Stimulated activated CD8-positive, alpha-beta memory T cell treated with anti-CD3 and anti-CD28 coated beads, Interleukin-12 subunit alpha, Interleukin-12 subunit beta, amount 100 ng/mL, for 24 hours (primary cell): ENCODE measurements around the gene RFPL2.

ENCODE experiments used
- DNase-seq: peaks from one replicate; pipeline ENCODE4 v3.0.0-alpha.2; 2020; ENCODE audit errors: extremely low read depth

RFPL2 gene

GRCh38 chr22:32204856-32205722 is at the start of gene RFPL2:
TSS of gene RFPL2 (minus strand) at chr22:32205073. CDS start at chr22:32202451, 2,622 bp downstream.
- DNase-seq: no peak

- no peak for DNase-seq
Measured at GRCh38 chr22:32249231-32249630, 44.4 kb upstream of the RFPL2 start.

GRCh38 chr22:32248276-32248675 is 43.4 kb upstream of the RFPL2 start:
- no peak for DNase-seq

DNA sequence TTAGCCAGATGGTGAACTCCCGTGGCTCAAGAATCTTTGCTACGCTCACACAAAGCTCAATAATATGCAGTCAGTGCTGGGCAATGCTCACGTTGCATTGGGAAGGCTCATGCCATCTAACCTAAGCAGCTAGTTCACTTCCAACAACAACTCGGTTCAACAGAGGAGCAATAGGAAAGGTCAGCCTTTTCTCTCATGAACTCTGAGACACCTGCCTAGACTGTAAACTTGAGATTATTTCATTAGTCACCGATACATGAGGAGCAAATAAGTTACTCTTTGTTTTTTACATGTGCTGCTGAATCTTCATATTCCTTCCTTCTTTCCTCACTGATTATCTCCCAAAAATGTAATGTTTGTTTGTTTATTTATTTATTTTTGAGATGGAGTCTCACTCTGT is 41.3 kb upstream of the RFPL2 start:
- no peak for DNase-seq

DNA sequence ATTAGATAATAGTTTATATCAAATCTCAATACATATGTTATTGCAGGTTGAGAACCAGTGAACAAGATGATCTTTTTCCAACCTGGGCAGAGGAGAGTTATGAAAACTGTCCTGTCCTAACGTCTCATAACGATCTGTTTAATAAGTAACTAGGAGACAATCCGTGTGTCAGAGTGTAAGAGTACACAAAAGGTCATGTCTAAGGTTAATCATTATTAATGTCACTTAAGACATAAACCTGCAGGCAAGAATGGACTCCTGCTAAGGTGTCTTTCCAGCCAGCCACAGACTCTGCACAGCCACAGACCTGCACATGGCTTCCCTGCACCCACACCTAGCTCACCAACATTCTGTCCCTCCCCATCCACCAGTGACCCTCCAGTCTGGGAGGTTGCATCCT is 40.2 kb upstream of the RFPL2 start:
- DNase-seq: no peak

DNA sequence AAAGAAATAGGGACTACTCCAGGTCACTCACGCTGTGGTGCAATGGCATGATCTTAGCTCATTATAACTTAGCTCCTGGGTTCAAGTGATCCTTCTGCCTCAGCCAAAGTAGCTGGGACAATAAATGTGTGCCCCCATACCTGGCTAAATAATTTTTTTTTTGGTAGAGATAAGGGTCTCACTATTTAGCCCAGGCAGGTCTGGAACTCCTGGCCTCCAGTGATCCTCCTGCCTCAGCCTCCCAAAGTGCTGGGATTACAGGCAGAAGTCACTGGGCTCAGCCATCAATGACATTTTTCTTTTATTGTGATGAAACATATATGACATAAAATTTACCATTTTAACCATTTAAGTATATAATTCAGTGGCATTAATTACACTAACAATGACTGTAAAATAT is 39.7 kb upstream of the RFPL2 start:
- no peak for DNase-seq

- no peak for DNase-seq
Measured at GRCh38 chr22:32240461-32240860, 35.6 kb upstream of the RFPL2 start.

- no peak for DNase-seq
Measured at GRCh38 chr22:32237906-32238305, 33.0 kb upstream of the RFPL2 start.

GRCh38 chr22:32236970-32237369 is 32.1 kb upstream of the RFPL2 start:
- DNase-seq: no peak

- no peak for DNase-seq
Measured at GRCh38 chr22:32233091-32233490, 28.2 kb upstream of the RFPL2 start.

- DNase-seq: no peak
Measured at GRCh38 chr22:32232191-32232830, 27.4 kb upstream of the RFPL2 start.

GRCh38 chr22:32226326-32227104 is 21.6 kb upstream of the RFPL2 start:
- no peak for DNase-seq

DNA sequence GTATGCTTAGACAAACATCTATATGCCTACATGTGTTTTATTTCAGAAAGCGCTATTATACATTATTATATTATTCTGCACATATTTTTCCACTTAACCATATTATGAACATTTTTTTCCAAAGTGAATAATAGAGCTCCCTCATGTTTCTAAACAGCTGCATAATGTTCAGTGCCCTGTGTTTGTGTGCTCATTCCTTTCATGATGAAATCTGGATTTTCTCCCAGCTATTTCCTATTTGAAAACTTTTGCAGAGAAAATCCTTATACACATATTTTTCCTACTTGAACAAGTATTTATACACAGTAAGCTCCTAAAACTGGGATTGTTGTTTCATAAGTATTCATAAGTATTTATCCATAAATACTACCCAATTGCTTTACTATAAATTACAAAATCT is 18.1 kb upstream of the RFPL2 start:
- DNase-seq: no peak

DNA sequence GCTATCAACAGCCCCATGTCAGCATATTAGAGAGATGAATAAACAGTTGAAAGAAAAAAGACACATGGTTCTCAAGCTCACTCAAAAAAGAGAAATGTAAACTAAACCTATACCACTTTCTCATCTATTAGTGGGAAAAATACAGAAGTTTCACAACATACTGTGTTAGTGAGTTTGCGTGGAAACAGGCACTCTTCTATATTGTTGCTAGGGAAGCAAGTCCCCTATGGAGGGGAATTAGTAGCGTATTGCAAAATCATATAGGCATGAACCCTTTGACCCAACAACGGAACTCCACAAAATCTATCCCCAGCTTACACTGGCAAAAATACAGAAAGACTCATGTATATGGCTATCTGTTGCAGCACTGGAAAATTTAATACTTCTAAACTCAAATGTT is 14.2 kb upstream of the RFPL2 start:
- DNase-seq: no peak

DNA sequence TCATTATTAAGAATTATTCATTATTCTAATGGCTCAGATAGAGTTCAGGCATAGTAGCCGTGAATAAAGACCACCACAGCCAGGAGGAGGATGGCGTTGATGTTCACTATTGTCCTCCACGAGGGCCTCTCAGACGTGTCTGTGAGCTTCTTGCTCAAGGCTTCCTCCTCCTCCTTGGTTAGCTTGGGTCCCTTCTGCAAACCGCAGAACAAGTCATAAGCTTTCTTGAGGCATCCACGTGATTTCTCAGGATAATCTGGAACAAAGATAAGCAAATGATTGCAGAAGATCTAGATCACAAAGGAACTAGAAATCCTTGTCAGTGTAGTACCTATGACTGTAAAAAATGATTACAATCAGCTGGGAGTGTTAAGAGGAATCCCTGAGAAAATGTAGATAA is 13.6 kb upstream of the RFPL2 start:
- DNase-seq: no peak

- DNase-seq: no peak
Measured at GRCh38 chr22:32217465-32217864, 12.6 kb upstream of the RFPL2 start.

DNA sequence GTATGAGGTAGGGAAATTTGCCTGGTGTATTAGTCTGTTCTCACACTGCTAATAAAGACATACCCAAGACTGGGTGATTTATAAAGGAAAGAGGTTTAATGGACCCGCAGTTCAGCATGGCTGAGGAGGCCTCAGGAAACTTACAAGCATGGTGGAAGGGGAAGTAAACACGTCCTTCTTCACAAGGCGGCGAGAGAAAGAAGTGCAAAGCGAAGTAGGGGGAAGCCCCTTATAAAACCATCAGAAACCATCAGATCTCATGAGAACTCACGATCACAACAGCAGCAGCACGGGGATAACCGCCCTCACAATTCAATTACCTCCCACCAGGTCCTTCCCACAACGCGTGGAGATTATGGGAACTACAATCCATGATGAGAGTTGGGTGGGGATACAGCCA is 12.0 kb upstream of the RFPL2 start:
- DNase-seq: no peak

GRCh38 chr22:32211011-32211410 is 6.1 kb upstream of the RFPL2 start:
- DNase-seq: no peak

DNA sequence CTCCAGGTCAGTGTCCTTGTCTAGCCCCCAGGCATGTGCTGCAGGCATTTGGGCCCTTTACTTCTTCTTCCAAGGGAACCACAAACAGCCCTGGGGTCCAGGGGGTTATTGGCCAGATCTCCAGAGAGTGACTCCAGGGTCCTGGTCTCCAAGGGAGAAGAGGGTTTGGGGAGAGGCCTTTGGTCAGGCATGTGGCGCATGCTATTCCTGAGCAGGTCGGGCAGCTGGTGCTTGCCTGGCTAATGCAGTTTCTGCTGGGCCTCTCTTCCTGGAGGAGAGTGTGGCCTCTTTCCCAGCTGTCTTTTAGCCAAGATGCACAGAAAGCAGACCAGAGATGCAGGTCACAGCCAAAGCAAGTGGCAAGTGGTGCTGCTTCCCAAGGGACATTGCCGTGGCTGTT is 3.8 kb upstream of the RFPL2 start:
- no peak for DNase-seq

DNA sequence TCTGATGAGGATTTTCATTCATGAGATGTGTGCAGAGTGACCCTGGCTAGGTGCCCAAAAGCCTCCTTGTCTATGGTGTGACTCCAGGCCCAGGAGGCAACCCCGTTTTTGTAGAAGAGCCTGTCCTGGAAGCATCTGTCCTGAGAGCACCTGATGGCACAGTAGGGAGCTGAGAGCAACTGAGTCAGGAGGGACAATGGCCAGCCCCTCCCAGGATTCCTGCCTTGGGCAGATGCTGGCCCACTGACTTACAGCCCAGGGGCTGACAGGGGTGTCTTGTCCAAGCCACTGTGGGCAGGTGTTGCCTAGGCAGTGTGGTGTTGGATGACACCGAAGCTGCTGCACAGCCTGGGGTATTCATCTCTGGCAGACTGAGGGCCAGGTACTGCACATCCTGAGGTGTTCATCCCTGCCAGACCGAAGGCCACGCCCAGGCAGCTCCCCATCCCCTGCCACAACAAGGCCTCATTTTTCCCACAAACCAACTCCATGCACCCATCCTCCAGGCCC is 3.2 kb upstream of the RFPL2 start:
- DNase-seq: no peak

DNA sequence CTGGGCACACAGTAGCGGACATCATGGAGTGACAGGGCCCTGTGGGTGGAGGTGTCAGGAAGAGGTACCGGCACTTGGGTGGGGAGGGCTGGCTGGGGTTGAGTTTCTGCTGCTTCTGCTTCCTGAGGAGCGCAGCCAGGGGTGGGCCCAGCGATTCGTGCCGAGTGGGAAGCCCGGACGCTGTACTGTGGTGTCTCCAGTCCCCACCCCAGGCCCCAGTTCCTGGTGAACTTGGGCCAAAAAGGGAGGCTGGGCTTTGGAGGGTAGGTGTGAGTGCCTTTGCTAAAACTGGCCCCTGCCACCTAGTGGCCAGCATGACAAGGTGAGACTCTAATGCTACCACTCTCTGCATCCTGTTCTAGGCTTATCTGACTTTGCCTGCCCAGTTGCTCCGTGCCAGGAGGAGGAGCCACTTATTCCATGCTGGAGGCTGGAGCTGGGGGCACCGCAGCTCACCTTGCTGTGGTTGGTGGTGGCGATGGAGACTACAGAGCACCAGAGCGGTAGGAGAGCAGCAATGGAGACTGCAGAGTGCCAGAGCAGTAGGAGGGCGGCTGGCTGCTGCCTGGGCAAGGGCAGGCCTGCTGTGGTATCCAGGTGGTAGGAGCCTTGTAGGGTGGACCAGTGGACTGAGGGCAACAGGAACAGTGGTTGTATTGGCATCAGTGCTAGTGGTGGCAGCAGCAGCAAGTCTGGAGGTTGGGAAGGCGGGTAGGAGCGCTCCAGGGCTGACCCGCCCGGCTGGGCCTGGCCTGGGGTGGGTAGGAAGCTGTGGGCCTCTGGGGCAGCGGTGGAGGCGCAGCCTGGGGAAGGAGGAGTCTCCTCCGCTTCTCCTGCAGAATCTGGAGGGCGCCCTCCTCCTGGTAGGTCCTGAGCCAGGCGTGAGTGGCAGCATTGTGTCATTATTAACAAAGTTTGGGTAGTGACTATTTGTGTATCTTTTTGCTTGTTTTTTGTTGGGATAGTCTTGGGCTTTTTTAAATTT is 2.2 kb upstream of the RFPL2 start:
- DNase-seq: no peak
